Retinal pigment epithelial cell (primary cell): ENCODE data around the gene TADA2B.

Experiments
- DNase-seq: peaks from one replicate; pipeline ENCODE4 v3.0.0-alpha.2; 2010; ENCODE audit warnings: low read depth
- H3K4me3 ChIP-seq: 2 replicates; pipeline ENCODE4 v1.5.1; 2011; ENCODE audit warnings: mild to moderate bottlenecking, low read length, control low read depth, moderate library complexity
- TF ChIP-seq, protein P1 (sequence below): conservative IDR thresholded peaks from 2 replicates; pipeline ENCODE4 v1.5.1; 2011; ENCODE audit warnings: low read depth, low read length, control low read depth, inconsistent platforms

TADA2B gene

DNA sequence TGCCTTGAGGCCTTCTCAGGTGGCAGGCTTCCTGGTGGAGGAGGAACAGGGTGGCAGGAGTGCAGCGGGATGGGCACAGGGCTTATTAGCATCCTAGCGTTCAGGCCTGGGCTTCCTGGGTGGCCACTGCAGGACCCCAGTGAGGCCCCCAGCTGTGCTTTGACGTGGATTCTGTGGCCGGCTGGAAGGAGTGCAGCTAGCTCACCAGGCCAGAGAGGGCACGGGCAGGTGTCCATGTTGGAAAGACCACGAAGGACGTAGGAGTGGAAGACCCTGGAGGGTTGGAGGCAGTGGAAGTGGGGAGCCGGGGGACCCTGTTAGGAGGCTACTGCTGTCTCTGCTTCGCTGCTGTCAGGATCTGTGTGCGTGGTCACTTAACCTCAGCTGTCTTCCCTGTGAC lies 13.3 kb upstream of the TADA2B start:
- TF ChIP-seq, protein P1, sequence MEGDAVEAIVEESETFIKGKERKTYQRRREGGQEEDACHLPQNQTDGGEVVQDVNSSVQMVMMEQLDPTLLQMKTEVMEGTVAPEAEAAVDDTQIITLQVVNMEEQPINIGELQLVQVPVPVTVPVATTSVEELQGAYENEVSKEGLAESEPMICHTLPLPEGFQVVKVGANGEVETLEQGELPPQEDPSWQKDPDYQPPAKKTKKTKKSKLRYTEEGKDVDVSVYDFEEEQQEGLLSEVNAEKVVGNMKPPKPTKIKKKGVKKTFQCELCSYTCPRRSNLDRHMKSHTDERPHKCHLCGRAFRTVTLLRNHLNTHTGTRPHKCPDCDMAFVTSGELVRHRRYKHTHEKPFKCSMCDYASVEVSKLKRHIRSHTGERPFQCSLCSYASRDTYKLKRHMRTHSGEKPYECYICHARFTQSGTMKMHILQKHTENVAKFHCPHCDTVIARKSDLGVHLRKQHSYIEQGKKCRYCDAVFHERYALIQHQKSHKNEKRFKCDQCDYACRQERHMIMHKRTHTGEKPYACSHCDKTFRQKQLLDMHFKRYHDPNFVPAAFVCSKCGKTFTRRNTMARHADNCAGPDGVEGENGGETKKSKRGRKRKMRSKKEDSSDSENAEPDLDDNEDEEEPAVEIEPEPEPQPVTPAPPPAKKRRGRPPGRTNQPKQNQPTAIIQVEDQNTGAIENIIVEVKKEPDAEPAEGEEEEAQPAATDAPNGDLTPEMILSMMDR, result no peak
- no peak for DNase-seq
- H3K4me3 ChIP-seq, result no peak overlapping the region

DNA sequence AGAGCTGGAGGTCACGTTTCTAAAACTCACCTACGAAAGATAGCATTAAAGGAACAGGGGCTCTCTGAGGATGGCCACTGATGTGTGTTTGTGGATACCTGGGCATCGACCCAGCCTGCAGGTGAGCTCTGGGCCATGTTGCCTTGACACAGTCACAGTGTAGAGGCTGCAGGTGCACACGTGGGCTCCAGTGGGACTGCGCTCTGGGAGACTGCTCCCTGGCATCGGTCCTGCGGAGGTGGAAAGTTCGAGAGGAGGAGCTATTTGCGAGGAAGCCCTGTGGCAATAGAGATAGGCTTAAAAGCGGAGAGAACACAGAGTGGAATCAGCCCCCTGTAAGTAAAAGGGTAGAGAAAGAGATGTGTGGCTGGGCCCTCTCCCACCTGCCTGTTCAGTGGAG lies 12.3 kb upstream of the TADA2B start:
- TF ChIP-seq, protein P1, result no peak
- DNase-seq, result no peak
- H3K4me3 ChIP-seq, result no peak overlapping the region

DNA sequence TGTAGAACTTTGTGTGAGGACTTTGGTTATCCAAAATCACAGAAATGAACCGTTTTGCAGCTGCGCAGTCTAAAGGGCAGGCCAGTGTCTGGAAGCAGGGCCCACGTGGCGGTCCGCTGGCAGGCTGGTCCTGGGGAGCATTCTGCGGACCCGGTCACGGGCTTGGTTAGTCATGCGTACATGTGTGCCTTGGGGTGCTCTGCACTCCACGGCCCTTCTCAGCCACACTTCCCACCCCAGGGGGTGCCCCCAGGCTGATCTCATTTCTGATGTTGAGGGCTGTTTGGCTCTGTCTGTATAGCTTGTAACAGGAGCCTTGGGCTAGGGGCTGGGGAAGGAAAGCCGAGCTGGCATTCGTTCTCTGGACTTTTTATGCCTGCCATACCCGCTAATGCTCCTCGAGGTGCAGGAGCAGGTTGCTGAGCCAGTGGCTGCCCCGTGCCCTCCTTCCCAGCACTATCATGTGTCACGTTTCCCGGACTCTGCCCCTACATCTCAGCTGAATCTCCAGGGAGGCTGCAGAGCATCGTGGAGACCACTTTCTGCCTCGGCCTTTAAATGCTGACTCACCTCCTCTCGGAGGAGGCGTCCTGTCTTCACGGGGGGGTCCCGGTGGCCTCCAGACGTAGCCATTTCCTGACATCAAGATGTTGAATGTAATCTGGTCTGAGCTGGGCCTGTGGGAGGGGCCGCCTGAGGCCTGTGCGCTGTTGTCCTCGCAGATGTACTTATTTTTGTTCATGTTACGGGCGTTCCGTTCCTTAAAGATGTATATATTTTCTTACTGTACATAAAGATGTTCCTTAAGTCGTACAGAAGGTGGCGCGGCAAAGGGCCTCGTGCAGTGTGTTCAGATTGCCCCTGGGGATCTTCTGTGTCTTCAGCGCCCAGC lies 11.4 kb upstream of the TADA2B start:
- no peak overlapping the region for H3K4me3 ChIP-seq
- no peak for DNase-seq
- TF ChIP-seq, protein P1, result no peak

DNA sequence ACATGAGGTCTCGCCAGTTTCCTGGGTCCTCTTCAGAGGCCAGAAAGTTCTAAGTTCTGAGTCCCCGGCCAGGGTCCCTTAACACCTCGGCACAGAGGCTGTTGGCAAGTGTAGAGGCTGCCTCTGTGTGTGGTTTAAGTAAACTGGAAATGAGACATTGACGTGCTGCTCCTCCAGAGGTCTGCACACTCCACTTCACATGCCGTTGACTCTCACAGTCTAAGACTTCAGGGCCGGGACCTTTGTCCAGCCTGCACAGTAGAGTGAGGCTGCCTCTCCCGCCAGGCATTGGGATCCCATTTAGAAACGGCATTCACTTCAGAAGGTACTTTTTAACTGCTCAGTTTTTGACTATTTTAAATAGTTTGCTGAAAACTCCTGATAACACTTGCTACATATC lies 10.6 kb upstream of the TADA2B start:
- H3K4me3 ChIP-seq, result no peak overlapping the region
- TF ChIP-seq, protein P1, result no peak
- no peak for DNase-seq

DNA sequence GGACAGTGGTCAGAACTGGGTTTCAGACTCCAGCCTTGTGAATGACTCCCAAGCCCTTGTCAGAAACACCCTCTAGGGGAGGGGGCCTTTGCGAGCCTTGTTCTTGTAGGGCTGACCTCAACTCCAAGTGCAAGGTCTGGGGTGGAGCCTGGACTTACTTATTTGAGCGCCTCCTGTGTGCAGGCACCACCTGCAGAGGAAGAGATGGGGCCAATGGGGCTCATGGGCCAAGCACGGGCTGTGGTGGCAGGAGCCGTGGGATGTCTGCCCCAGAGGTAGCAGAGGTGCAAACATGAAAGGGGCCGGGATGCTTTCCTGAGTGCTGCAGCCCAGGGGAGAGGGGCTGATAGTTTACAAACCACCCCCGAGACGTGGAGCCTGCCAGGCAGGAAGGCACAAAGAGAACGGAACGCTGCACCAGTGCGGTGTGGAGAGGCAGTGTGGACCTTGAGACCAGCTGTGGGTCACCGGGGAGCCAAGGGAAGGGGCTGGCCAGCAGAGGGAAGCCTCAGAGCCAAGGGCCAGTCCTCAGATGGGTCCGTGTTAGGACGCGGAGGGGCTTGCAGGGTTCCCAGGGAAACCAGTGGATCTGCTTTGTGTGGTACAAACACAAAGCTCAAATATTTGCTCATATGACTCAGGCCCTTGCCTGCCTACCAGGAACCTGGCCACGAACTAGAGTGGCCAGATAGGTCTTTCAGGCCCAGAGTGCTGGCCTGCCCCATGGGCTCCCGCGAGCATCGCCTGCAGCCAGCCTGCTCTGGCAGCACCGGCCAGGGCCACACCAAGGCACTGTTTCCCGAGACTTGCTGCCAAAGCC lies 8.7 kb upstream of the TADA2B start:
- DNase-seq, result no peak
- H3K4me3 ChIP-seq, result no peak overlapping the region
- TF ChIP-seq, protein P1, result no peak

DNA sequence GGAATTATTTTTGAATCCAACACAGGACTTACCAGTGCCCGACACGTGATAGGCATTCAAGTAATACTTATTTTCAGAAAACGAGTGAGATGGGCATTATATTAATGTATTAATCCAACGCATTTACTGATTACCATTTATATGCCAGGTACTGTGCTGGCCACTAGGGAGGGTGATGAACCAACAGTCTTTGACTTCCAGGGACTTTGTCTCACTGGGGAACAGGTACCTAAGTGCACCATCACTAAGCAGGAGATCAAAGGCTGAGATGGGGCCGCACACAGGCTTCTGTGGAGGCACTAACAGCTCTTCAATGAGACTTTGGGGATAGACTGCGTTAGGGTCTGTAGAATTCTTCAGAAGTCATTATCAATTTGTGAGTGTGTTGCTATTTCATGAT lies 5.7 kb upstream of the TADA2B start:
- no peak overlapping the region for H3K4me3 ChIP-seq
- TF ChIP-seq, protein P1, result peak; percentile 27
- no peak for DNase-seq
